ENCODE data around the gene KLF2. TPM values are rescaled to one million over a fixed set of nuclear protein-coding genes. Genes with fewer than 3 reads are reported as not detected.

KLF2 gene
- total RNA-seq, 2 experiments from 2014 or later: 0.18 to 0.23 TPM

- Mint-ChIP-seq H3K27ac (peak overlapping the region; percentile 55), H3K9me3 (no peaks in the 10 kb centered on the region), H3K4me3 (peak overlapping the region; percentile 50), H3K27me3 (peaks cover 11% of the 10 kb centered on the region), H3K36me3 (peaks cover 21% of the 10 kb centered on the region), H3K4me1 (peaks cover 70% of the 10 kb centered on the region)
- DNase-seq: peak; percentile 89
Observed at GRCh38 chr19:16371540-16371986, 46.9 kb downstream of the KLF2 start.

- H3K4me1 Mint-ChIP-seq: peaks cover 64% of the 10 kb centered on the region
- no peak for DNase-seq
- peaks cover 21% of the 10 kb centered on the region for H3K36me3 Mint-ChIP-seq
- peaks cover 4% of the 10 kb centered on the region for H3K27me3 Mint-ChIP-seq
- no peaks in the 10 kb centered on the region for H3K9me3 Mint-ChIP-seq
- peak overlapping the region; percentile 50 for H3K4me3 Mint-ChIP-seq
- peak overlapping the region; percentile 55 for H3K27ac Mint-ChIP-seq
Observed at GRCh38 chr19:16372065-16372915, 47.7 kb downstream of the KLF2 start.

- H3K4me3 Mint-ChIP-seq: no peak overlapping the region
- peaks cover 67% of the 10 kb centered on the region for H3K4me1 Mint-ChIP-seq
- H3K27ac Mint-ChIP-seq: no peak overlapping the region
- H3K27me3 Mint-ChIP-seq: peaks cover 4% of the 10 kb centered on the region
- DNase-seq: no peak
- H3K9me3 Mint-ChIP-seq: no peaks in the 10 kb centered on the region
- H3K36me3 Mint-ChIP-seq: peaks cover 27% of the 10 kb centered on the region
Observed at GRCh38 chr19:16373079-16373478, 48.5 kb downstream of the KLF2 start.

GRCh38 chr19:16373532-16373931, 48.9 kb downstream of the KLF2 start:
- Mint-ChIP-seq H3K4me3 (no peak overlapping the region), H3K27ac (peak overlapping the region; percentile 6), H3K9me3 (no peaks in the 10 kb centered on the region), H3K27me3 (peaks cover 4% of the 10 kb centered on the region), H3K4me1 (peaks cover 72% of the 10 kb centered on the region), H3K36me3 (peaks cover 27% of the 10 kb centered on the region)
- no peak for DNase-seq

- DNase-seq: no peak
- H3K9me3 Mint-ChIP-seq: no peaks in the 10 kb centered on the region
- H3K4me1 Mint-ChIP-seq: peaks cover 72% of the 10 kb centered on the region
- peaks cover 27% of the 10 kb centered on the region for H3K36me3 Mint-ChIP-seq
- no peak overlapping the region for H3K4me3 Mint-ChIP-seq
- H3K27me3 Mint-ChIP-seq: peaks cover 4% of the 10 kb centered on the region
- H3K27ac Mint-ChIP-seq: no peak overlapping the region
Observed at GRCh38 chr19:16373989-16374388, 49.4 kb downstream of the KLF2 start.

GRCh38 chr19:16374436-16374835, 49.8 kb downstream of the KLF2 start:
- Mint-ChIP-seq H3K27me3 (peaks cover 4% of the 10 kb centered on the region), H3K36me3 (peaks cover 27% of the 10 kb centered on the region), H3K27ac (no peak overlapping the region), H3K4me3 (no peak overlapping the region), H3K9me3 (no peaks in the 10 kb centered on the region), H3K4me1 (peaks cover 72% of the 10 kb centered on the region)
- peak; percentile 43 for DNase-seq

GRCh38 chr19:16375157-16375935, 50.7 kb downstream of the KLF2 start:
- no peak overlapping the region for H3K27ac Mint-ChIP-seq

GRCh38 chr19:16375936-16376185, 51.2 kb downstream of the KLF2 start:
- Mint-ChIP-seq H3K4me3 (no peak overlapping the region), H3K27ac (no peak overlapping the region), H3K36me3 (peaks cover 27% of the 10 kb centered on the region), H3K27me3 (no peaks in the 10 kb centered on the region), H3K9me3 (no peaks in the 10 kb centered on the region), H3K4me1 (peaks cover 66% of the 10 kb centered on the region)
- DNase-seq: no peak

More at GRCh38 chr19:16375157-16375935, 50.7 kb downstream of the KLF2 start:
- peaks cover 3% of the 10 kb centered on the region for H3K27me3 Mint-ChIP-seq
- H3K4me1 Mint-ChIP-seq: peaks cover 71% of the 10 kb centered on the region
- H3K4me3 Mint-ChIP-seq: no peak overlapping the region
- H3K36me3 Mint-ChIP-seq: peaks cover 27% of the 10 kb centered on the region
- no peak for DNase-seq
- H3K9me3 Mint-ChIP-seq: no peaks in the 10 kb centered on the region

- Mint-ChIP-seq H3K27me3 (no peaks in the 10 kb centered on the region), H3K27ac (no peak overlapping the region), H3K36me3 (peaks cover 27% of the 10 kb centered on the region), H3K4me1 (peaks cover 62% of the 10 kb centered on the region), H3K9me3 (no peaks in the 10 kb centered on the region), H3K4me3 (no peak overlapping the region)
- DNase-seq: no peak
Observed at GRCh38 chr19:16376241-16376640, 51.6 kb downstream of the KLF2 start.

- no peak overlapping the region for H3K27ac Mint-ChIP-seq
- H3K4me3 Mint-ChIP-seq: no peak overlapping the region
- H3K36me3 Mint-ChIP-seq: peaks cover 27% of the 10 kb centered on the region
- H3K9me3 Mint-ChIP-seq: no peaks in the 10 kb centered on the region
- peak; percentile 50 for DNase-seq
- peaks cover 62% of the 10 kb centered on the region for H3K4me1 Mint-ChIP-seq
- no peaks in the 10 kb centered on the region for H3K27me3 Mint-ChIP-seq
Observed at GRCh38 chr19:16376649-16377048, 52.0 kb downstream of the KLF2 start.

GRCh38 chr19:16377521-16377920, 52.9 kb downstream of the KLF2 start:
- H3K27me3 Mint-ChIP-seq: no peaks in the 10 kb centered on the region

More at GRCh38 chr19:16377521-16377920, 52.9 kb downstream of the KLF2 start:
- DNase-seq: no peak
- Mint-ChIP-seq H3K36me3 (peaks cover 27% of the 10 kb centered on the region), H3K4me3 (no peak overlapping the region), H3K9me3 (no peaks in the 10 kb centered on the region), H3K27ac (no peak overlapping the region), H3K4me1 (peaks cover 58% of the 10 kb centered on the region)

Other genes with a start within 250 kb of the KLF2 start
- gene TPM4, start 248.3 kb upstream of the KLF2 start, total RNA-seq: 100 to 1,000 TPM; 203 to 204 TPM
- 100 to 1,000 TPM; 168 to 169 TPM for gene RAB8A, start 212.9 kb upstream of the KLF2 start, total RNA-seq
- 10 to 100 TPM; 29.6 to 29.8 TPM for gene HSH2D, start 181.1 kb upstream of the KLF2 start, total RNA-seq
- gene CIB3, start 151.3 kb upstream of the KLF2 start, total RNA-seq: not detected
- gene FAM32A, start 139.4 kb upstream of the KLF2 start, total RNA-seq: 10 to 100 TPM; 65.0 to 66.3 TPM
- 10 to 100 TPM; 90.7 to 97.2 TPM for gene AP1M1, start 126.9 kb upstream of the KLF2 start, total RNA-seq
- 10 to 100 TPM; 25.1 to 25.8 TPM for gene EPS15L1, start 147.1 kb downstream of the KLF2 start, total RNA-seq
- under 1 TPM in 1 of 2 experiments, not detected in 1; 0.16 TPM for gene CALR3, start 171.3 kb downstream of the KLF2 start, total RNA-seq
- 1 to 10 TPM; 2.7 to 3.0 TPM for gene C19orf44, start 171.6 kb downstream of the KLF2 start, total RNA-seq
- 10 to 100 TPM; 82.3 to 93.7 TPM for gene CHERP, start 217.6 kb downstream of the KLF2 start, total RNA-seq
- 10 to 100 TPM; 46.7 TPM for gene SLC35E1, start 247.6 kb downstream of the KLF2 start, total RNA-seq